ENCODE results near the gene ANO4.

The ANO4 gene

GRCh38 chr12:100935929-100936328 is 141.4 kb downstream of the ANO4 start:
- no peak overlapping the region for H3K4me3 ChIP-seq (ENCODE audit: low read depth, low read length)
- in situ Hi-C loops (cut with HindIII; ENCODE audit: low sequenced_read_pairs), result no loop called here
- DNase-seq (ENCODE audit: low read depth), result no peak
- TF ChIP-seq CTCF (IDR thresholded peaks at IDR 0.05; ENCODE audit: low read depth, low read length, missing control alignments), result no peak

DNA sequence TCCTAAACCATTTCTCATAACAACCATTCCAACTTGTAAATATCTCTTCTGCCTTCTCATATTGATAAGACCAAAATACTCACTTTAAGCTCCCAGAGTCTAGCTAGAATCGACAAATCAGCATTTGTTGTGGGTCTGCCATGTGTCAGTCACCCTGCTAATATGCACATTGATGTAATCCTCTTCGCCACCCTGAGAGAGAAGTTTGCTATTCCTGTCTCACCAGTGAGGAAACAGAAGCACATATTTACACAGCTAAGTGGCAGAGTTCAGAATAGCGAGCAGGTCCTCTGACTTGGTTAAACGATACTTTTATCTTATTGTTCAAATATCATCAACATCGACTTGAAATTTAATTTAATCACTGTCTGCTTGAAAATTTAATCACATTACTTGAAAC is 142.1 kb downstream of the ANO4 start:
- DNase-seq (ENCODE audit: low read depth), result no peak
- in situ Hi-C loops (cut with HindIII; ENCODE audit: low sequenced_read_pairs), result no loop called here
- no peak overlapping the region for H3K4me3 ChIP-seq (ENCODE audit: low read depth, low read length)
- TF ChIP-seq CTCF (IDR thresholded peaks at IDR 0.05; ENCODE audit: low read depth, low read length, missing control alignments), result no peak

DNA sequence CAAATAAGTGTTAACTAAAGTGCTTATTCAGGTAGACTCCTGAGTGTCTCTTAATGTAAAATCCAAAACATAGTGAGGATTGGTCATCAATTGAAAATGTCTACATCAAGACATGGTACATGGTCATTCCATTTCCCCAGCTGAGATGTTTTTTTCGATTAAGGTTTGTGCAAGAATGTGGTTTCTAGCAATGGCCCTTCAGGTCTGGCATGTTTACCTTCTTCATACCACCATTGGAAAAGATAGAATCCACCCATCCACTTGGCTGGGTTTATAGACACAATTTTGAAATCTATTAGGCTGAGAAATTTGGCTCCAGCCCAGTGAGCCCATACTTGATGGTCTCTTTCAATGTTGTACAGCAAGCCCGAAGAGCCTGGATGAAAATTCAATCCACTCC is 145.9 kb downstream of the ANO4 start:
- no peak for DNase-seq (ENCODE audit: low read depth)
- in situ Hi-C loops (cut with HindIII; ENCODE audit: low sequenced_read_pairs), result no loop called here
- no peak overlapping the region for H3K4me3 ChIP-seq (ENCODE audit: low read depth, low read length)
- no peak for TF ChIP-seq CTCF (IDR thresholded peaks at IDR 0.05; ENCODE audit: low read depth, low read length, missing control alignments)

DNA sequence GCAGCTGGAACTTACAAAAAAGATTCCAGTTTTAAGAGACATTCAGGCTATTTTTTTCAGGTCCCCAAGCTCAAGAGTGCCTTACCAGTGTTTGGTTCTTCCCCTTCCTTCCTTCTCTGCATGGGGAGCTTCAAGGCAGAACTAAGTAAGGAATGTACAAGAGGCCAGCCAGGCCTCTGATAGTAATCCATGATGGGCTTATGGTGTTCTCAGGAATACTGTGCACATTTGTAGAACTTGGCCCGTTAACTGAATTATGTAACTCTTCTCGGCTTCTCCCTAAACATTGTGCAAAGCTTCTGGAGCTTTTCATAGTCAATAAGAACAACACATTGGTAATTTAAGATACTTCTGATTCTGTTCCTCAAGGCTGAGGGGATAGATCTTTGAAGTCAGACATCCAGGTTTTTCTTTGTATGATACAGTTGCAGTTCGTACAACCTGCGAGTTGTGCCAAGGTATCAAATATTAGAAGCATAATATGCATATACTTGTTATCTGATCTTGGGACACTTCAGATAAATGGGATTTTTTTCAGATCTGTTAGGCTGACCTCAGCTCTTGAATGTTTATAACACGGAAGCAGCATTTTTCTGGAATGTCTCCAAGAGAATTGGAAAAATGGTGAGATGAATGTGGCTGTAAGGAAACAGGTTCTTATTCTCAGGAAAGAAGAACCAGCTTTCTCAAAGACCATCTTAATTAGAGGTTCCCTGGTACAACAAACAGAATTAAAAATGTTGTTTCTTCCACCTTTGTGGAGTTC is 148.6 kb downstream of the ANO4 start:
- in situ Hi-C loops (cut with HindIII; ENCODE audit: low sequenced_read_pairs), result no loop called here
- no peak for TF ChIP-seq CTCF (IDR thresholded peaks at IDR 0.05; ENCODE audit: low read depth, low read length, missing control alignments)
- no peak overlapping the region for H3K4me3 ChIP-seq (ENCODE audit: low read depth, low read length)
- no peak for DNase-seq (ENCODE audit: low read depth)

DNA sequence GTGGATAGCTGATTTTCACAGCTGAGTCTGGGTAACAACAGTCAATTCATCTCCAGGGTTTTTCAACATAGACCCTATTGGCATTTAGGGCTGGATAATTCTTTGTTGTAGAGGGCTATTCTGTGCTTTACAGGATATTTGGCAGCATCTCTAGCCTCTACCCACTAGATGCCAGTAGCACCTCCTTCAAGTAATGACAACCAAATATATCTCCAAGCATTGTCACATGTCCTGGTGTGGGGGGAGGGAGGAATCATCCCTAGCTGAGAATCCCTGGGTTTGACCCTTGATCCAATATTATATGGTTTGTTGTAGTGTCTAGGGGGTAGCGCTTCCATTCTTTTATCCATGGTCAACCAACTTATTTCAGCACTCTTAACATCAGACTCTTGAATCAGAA is 157.2 kb downstream of the ANO4 start:
- TF ChIP-seq CTCF (IDR thresholded peaks at IDR 0.05; ENCODE audit: low read depth, low read length, missing control alignments), result no peak
- no peak for DNase-seq (ENCODE audit: low read depth)
- H3K4me3 ChIP-seq (ENCODE audit: low read depth, low read length), result no peak overlapping the region
- in situ Hi-C loops (cut with HindIII; ENCODE audit: low sequenced_read_pairs), result no loop called here

GRCh38 chr12:100953217-100953616 is 158.6 kb downstream of the ANO4 start:
- in situ Hi-C loops (cut with HindIII; ENCODE audit: low sequenced_read_pairs), result no loop called here
- H3K4me3 ChIP-seq (ENCODE audit: low read depth, low read length), result no peak overlapping the region
- TF ChIP-seq CTCF (IDR thresholded peaks at IDR 0.05; ENCODE audit: low read depth, low read length, missing control alignments), result no peak
- DNase-seq (ENCODE audit: low read depth), result no peak

All from astrocyte of the cerebellum (primary cell).